ENCODE data around the gene UCHL1. TPM values are rescaled to one million over a fixed set of nuclear protein-coding genes. Genes with fewer than 3 reads are reported as not detected.

The UCHL1 gene
- total and polyA plus RNA-seq, 10 of the 15 experiments (the other 5 are each of a cell fraction or from before 2014, with no cell fraction given) = 0.29 to 178 (median 125) TPM

GRCh38 chr4:41303372-41304118 lies 46.8 kb downstream of the UCHL1 start (continued):
- no peak for TF ChIP-seq RB1 (IDR thresholded peaks at IDR 0.05; ENCODE audit: borderline replicate concordance)
- no peak for TF ChIP-seq NFYB (IDR thresholded peaks at IDR 0.05; ENCODE audit: insufficient read depth, low read depth, low read length)
- no peak for TF ChIP-seq ZBTB33 (IDR thresholded peaks at IDR 0.05)
- no peak for TF ChIP-seq MEF2A (IDR thresholded peaks at IDR 0.05; ENCODE audit: insufficient read depth, low read depth, low read length)
- no peak for TF ChIP-seq ZNF592 (IDR thresholded peaks at IDR 0.05)

All from GM12878 (cell line).